H4 (cell line): ENCODE data around the gene DDA1. TPM values are rescaled to one million over a fixed set of nuclear protein-coding genes. Genes with fewer than 3 reads are reported as not detected.

ENCODE experiments used
- DNase-seq: peaks from one replicate; pipeline ENCODE4 v3.0.0-alpha.2; 2015; ENCODE audit warnings: low spot score
- total RNA-seq: library from RNA; depleted of rRNA; stranded (reverse); fragments of >200 nt; shearing (Covaris generic); gene quantifications from 2 replicates; pipeline ENCODE4 v1.2.3, GENCODE V29; 2014

Gene DDA1
- total RNA-seq, 1 experiment from 2014 or later, result 34.3 TPM

- DNase-seq, result no peak
These were observed 2.3 kb downstream of the DDA1 start for GRCh38 chr19:17311455-17312188.

GRCh38 chr19:17312189-17313113 lies 3.1 kb downstream of the DDA1 start:
- DNase-seq, result no peak

- no peak for DNase-seq
These were observed 4.7 kb downstream of the DDA1 start for GRCh38 chr19:17314007-17314593.

GRCh38 chr19:17318966-17319365 lies 9.6 kb downstream of the DDA1 start:
- DNase-seq, result no peak

DNA sequence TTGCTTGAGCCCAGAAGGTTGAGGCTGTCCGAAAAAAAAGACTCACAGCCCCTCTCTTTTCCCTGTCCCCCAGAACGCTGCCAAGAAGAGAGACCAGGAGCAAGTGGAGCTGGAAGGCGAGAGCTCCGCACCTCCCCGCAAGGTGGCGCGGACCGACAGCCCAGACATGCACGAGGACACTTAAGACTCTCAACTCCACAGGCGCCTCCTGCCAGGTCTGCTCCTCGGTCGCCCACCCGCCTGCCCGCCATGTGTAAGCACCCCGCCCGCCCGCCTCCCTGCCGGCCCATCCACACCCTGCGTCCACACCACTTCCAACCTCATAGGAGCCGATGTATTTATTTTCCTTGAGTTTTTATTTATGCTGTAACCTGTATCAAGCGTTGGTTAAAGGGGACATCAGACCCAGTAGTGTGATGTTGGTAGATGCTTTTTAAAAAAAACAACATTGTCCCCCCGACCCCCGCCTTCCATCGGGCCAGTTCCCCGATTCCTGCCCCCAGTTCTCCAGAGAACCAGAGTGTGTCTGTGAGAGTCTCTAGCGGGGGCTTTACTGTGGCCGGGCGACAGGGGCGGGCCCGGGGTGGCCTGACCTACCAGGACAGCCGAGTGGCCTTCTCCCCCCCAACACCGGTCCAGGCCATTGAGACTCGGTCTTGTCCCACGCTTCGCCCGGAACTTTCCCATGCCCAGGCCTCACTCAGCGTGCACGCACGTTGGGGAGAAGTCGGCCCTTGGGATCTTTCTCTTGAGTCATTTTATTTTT lies 10.3 kb downstream of the DDA1 start:
- DNase-seq, result no peak

GRCh38 chr19:17320435-17320834 lies 11.1 kb downstream of the DDA1 start:
- no peak for DNase-seq

DNA sequence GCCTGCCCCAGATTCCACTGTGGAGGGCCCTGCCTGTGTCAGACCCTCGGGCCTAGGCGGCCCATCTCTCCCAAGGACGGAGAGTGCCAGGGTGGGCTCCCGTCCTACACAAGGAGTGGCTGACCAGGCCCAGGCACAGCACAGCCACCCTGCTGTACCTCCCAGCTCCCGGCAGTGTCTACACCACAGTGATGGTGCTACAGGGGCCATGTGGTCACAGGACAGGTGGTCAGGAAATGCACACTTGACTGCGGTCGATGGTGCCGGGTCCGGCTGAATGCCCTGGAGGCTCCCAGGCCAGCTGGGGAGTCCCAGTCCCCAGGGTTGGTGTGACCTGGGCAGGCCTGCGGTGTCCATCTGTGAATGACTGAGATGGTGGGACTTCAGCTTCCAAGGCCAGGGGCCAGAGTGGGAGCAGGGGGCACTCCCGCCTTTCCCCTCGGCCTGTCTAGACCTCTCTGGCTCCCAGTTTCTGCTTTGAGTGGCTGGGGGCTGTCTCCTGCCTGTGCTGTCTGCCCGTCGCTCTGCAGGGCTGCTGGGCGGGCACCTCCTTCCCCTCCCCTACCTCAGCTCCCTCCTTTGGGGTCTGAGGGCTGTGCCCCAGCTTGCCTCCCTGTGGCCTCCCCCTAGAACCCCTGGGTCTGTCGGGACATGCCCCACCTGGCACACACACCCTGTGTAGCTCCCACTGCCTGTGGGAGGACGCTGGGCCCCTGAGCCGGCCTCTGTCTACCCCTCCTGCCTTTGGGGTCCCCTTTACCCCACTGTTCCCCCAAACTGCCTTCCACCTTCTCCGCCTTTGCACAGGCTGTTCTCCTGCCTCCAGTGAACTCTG lies 12.5 kb downstream of the DDA1 start:
- no peak for DNase-seq

- no peak for DNase-seq
These were observed 13.5 kb downstream of the DDA1 start for GRCh38 chr19:17322854-17323253.

DNA sequence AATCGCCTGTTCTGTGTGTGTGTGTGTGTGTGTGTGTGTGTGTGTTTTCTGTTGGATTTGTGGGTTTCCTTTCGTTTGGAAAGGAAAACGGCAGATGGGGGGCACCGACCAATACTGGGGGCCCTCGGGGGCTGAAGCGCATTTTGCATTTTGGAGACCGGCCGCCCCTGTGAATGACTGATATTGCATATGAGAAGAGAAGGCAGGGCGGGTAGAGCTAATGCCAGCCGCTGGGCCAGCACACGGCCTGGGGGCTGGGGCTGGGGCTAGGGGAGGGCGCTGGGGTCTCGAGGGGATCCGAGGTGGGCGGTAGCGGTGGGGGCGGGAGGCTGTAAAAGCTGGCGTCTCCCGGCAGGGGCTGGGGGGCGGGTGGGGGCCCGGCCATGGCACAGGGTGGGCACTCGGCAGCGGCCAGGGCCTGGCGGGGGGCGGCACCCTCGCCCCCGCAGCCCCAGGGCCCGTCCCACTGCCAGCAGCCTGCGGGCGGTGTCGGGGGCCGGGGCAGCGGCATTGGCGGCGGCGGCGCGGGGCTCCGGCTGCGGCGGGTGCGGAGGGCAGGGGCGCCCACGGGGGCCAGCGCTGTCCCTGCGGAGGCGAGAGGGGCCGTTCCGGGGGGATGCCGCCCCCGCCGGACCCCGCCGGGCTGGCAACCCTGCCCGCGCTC lies 14.1 kb downstream of the DDA1 start:
- DNase-seq, result no peak

- no peak for DNase-seq
These were observed 14.6 kb downstream of the DDA1 start for GRCh38 chr19:17323964-17324332.

GRCh38 chr19:17324357-17325114 lies 15.2 kb downstream of the DDA1 start:
- no peak for DNase-seq

DNA sequence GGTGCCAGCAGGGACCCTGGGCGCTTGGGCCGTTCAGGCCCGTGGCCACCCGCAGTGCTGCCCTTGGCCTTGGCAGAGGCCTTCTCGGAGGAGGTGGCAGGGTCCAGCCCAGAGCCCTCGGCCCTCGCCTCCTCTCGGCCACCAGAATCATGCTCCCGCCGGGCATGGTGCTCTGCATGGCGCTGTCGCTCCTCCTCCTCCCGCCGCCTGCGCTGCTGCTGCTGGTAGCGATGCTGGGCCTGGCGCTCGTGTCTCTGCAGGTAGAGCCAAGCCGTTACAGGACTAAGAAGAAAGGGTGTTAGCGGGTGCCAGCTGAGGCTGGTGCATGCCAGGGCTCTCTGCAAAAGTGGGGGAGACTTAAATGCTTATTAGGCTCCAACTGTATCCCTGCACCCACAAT lies 15.8 kb downstream of the DDA1 start:
- DNase-seq, result no peak

DNA sequence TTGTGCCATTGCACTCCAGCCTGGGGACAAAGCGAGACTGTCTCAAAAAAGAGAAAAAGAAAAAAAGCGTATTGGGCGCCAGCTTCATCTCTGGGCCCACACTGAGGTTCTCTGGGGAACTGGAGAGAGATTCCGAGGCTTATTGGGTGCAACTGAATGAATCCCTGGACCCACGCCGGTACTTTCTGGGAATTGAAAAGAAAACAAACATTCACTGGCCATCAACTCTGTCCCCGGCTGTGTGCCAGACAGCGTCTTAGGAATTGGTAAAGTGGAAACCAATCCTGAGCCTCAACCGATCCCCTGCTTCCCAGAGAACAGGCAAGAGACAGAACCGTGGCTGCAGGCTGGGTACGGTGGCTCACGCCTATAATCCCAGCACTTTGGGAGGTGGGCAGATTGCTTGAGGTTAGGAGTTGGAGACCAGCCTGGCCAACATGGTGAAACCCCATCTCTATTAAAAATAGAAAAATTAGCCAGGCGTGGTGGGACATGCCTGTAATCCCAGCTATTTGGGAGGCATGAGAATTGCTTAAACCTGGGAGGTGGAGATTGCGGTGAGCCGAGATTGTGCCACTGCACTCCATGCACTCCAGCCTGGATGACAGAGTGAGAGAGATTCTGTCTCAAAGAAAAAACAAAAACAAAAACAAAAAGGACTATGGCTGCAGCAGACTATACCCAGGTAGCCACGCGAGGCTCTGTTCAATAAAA lies 16.7 kb downstream of the DDA1 start:
- no peak for DNase-seq

- no peak for DNase-seq
These were observed 17.2 kb downstream of the DDA1 start for GRCh38 chr19:17326595-17326966.

GRCh38 chr19:17327068-17327653 lies 17.8 kb downstream of the DDA1 start:
- DNase-seq, result no peak

- DNase-seq, result no peak
These were observed 18.5 kb downstream of the DDA1 start for GRCh38 chr19:17327654-17328516.

- DNase-seq, result no peak
These were observed 19.4 kb downstream of the DDA1 start for GRCh38 chr19:17328517-17329365.
